ENCODE measurements around the gene JHY.

The JHY gene

GRCh38 chr11:122938557-122938956 lies 56.0 kb downstream of the JHY start:
- no peak for DNase-seq (ENCODE audit: low read depth in 3 of 3)

DNA sequence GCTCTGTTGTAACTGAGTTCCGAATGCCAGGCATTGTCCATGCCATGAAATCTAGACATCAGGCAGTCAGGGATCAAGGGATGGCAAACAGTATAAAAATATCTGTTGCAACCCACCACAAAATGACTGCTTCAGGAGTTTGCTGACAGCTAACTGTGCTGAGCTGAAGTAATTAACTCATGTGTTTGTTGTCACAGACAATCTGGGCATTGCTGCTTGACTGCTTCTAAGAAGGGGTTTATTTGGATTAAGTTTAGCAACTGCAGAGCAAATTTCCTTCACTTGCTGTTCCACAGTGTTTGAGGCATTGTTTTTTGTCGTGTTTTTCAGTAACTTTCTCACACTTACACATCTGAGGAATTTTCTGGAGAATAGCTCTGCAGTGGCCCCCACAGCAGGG lies 68.7 kb downstream of the JHY start:
- no peak for DNase-seq (ENCODE audit: low read depth in 3 of 3)

DNA sequence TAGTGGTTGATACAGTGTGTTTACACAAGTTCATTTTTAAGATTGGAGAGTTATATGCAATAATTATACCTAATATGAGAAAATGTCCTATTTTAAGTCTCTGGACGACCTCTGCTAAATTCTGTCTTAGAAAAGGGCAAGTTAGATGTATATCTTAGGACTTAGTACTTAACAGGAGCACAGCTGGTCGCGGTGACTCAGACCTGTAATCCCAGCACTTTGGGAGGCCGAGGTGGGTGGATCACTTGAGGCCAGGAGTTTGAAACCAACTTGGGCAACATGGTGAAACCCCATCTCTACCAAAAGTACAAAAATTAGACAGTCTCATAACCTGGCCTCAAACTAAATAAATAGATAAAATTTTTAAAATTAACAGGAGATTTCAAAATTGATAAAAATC lies 71.9 kb downstream of the JHY start:
- no peak for DNase-seq (ENCODE audit: low read depth in 3 of 3)

DNA sequence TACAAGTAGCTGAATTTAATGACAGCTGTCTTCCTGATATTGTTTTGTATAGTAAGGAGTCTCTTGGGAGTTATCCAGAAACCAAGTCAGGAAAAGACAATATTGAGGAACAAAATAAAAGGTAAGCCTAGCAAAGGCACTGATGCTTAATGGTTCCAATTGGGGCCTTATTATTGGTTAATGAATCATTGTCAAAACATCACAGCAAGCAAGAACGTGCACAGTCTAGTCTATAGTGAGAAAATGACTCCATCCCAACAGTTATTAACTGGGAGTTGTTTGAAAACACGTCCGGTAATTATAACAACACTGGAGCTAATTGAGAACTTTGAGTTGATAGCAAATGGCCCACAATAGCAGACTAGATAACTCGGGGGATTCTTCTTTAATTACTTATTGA lies 81.4 kb downstream of the JHY start:
- DNase-seq (ENCODE audit: low read depth in 3 of 3) = no peak

DNA sequence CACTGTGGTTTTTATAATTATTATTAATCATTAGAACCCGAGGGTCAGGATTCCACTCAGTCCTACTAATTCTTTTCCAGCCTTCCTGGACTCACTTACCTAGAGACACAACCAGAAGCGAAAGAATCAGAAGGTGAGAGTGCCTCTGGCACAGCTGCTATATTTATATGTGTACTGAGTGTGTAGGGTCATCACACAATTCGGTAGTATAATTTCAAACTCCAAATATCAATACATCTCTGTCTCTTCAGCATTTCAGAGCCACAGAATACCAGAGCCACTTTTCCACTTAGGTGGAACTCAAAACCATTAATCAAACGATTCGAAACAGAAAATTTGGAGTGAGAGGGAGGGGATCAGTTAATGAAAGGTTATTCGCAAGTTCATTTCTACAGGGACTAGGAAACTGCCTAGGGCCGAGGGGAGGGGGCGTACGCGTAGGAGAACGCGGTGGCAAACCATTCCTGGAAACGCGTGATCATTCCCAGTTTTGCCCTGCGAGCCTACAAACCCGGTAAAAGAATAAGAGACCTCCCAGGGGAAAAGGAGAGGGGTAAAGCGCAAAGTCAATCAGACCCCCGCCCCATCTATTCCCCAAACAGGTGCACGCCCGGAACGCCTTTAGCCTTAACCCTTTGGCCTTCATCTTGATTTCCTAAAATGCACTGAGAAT lies 93.6 kb downstream of the JHY start:
- DNase-seq (ENCODE audit: low read depth in 3 of 3) = no peak

DNA sequence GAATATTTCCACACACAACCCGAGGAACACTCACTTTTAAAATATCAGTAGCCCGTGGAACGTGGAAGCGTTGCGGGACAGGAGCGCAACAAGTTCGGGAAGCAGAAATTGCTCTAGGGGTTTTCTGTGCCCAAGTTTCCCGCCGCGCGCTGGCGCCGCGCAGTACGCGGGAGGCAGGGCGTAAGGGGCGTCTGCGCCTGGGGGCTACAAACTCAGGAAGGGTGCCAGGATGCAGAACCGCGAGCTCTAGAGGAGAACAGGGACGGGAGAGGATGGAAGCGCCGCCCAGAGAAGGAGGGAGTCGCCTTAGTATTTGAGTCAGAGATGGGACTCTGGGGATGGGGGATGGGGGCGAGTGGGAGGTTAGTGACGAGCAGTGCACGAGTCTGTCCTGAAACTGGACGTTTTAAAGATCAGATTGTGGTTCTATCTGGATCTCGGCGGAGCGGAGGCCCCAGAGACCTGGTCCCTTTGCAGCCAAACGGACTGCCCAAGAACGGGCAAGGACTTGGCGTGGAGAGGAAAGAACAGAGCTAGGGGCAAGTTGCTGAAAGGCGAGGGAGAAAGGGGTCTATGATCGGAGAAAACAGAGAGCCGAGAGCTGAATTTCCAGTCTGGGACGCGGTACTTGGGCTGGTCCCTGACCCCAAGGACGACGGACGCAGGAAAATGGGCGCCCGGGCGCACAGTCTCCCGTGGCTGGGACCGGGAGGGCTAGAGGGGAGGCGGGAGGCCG lies 94.3 kb downstream of the JHY start:
- no peak for DNase-seq (ENCODE audit: low read depth in 3 of 3)

DNA sequence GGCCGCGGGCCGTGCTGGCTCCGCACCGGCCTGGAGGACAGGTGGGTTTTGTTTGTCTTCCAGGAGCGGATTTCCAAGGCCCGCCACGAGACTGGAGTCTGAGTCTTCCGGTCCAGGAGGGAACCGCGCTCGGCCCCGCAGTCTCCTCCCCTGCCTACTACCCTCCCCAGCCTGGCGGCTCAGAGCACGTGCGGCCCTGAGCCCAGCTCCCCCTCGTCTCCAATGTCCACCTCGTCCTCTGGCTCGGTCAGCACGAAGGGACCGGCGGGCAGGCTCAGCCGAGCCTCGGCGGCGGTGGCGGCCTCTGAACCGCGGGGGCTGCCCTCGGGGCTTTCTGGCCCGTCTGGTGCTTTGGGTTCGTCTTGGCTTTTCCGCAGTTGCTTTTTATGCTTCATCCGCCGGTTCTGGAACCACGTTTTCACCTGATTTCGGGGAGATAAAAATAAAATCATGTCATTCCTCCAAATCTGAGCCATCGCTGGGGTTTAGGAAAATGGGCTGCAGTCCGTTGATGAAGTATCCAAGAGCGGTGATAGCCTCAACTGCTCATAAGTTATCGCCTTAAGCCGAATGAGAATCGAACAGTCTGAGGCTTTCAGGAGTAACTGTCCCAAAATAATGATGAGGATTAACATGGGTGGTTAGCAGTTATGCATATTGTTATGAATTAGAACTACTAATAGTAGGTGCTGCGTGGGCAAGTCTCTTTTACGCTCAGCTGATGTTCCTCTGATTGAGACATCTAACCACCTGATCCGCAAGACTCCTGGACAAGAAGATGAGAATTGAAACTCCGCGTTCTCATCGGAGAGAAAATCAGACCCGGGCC lies 95.1 kb downstream of the JHY start:
- DNase-seq (ENCODE audit: low read depth in 3 of 3) = no peak

DNA sequence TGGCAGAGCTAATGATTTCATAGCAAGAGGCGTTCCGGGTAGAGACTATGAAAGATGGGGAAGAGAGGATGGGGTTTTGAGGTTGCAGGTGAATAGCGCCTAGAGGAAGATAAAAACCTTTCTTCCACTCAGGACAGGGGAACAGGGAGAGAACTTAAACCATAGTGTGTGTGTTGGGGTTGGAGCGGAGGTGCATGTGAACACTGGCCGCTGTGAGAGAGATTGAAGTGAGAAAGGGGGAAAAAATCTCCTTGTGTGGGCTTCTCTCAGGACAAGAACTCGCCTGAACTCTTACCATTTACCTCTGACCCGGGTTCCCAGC lies 95.7 kb downstream of the JHY start:
- no peak for DNase-seq (ENCODE audit: low read depth in 3 of 3)

DNA sequence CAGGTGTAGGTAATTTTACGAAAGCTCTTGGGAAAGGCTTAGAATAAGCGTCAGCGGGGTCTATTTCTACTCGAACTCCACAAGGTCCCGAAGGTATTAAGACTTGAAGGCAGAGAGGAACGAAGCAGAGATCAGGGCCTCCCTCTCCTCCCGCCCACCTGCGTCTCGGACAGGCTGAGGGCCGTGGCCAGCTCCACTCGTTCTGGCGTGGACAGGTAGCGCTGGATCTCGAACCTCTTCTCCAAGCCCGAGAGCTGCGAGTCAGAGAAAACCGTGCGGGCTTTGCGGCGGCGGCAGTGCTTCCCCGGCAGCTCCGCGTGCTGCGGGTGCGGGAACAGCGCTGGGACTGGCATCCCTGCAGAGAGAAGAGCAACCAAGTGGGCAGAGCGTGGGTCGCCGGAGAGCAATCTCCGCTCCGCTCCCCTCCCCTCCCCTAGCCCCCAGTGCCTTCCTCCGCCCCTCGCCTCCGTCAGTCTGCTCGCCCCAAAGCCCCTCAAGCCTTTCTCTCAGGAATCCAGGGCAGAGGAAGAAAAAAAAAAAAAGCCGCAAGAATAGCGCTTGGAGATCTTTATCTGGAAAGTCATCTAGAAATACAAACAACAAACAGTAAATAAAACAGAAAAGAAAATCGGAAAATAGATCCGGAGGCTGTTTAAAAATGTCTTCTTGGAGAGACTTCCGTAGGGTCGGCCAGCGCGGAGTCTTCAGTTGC lies 96.7 kb downstream of the JHY start:
- no peak for DNase-seq (ENCODE audit: low read depth in 3 of 3)

DNA sequence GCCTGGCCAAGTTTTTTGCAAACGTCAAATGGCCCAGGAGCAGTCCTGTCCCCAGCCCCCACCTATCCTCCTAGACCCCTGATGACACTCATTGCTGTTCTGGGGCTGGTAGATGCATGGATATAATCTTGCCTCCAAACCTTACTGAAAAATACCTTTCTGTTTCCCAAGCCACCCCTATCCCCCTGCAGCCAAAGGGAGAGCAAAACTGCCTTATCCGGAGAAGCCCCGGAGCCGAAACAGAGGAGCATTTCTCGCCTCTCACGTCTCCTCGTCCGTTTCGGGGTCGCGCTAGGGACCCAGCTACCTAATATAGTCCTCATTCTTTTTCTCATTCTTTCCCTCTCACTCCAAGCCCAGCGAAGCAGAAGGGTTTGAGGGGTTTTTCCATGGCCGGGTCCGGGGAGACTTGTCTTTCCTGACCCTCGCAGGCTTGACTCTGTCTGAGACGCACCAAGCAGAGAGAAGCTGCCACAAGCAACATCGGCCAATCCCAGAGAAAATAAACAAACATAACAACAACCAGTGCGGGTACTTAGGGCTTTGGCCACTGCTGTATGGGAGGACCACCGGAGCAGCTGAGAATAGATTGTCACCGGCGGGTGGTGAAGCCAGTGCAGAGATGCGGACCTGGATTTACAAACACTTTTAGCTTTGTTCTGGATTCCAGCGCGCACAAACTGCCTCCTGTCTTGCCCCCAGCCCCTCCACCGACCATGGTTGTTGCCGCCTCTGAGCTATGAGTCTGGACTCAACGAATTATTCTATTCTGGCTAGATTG lies 97.4 kb downstream of the JHY start:
- no peak for DNase-seq (ENCODE audit: low read depth in 3 of 3)

DNA sequence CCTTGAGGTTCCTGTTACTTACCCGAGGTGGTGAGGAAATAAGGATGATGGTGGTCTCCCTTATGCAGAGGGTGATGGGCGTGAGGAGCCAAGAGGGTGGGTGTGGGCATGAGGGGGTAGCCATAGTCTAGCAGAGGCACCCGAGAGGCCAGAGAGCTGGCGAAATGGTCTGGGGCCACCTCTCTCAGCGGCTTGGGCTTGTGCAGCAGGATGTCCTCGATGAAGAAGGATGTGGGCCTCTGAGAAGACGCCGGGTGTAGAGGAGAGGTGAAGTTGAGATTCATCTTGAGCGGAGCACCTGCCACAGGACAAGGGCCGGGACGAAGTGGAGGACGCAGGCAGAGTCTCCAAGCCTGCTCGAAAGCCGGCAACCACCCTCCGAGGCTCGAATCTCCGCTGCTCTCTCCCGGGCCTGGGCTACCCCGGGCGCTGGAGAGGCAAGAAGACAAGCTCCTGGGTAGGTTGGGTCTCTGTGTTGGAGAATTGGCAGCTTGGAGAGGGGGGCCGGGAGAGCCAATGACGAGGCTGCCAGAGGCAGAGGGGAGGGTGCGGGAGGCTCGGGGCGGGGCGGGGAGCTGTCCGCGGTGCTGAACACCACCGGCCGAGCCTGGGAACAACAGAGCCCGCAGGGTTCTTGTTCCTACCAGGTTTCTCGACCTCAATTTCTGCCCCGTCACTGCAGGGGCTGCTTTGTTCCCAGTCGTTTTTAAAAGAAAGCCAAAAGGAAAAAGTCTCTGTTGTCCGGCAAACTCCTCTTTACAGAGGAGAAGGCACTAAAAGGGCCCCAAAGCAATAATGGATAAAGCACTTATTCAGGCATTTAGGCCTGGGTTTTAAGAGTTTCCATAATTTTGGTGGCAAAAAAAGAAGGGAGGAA lies 99.1 kb downstream of the JHY start, which contains the start of gene BSX:
Gene BSX (minus strand): TSS at position 447 of the 877 bp plus-strand sequence. CDS start 163 bp downstream, at position 284.
- peak in 2 of 3 experiments; percentile 16 to 43 for DNase-seq (ENCODE audit: low read depth in 3 of 3)

DNA sequence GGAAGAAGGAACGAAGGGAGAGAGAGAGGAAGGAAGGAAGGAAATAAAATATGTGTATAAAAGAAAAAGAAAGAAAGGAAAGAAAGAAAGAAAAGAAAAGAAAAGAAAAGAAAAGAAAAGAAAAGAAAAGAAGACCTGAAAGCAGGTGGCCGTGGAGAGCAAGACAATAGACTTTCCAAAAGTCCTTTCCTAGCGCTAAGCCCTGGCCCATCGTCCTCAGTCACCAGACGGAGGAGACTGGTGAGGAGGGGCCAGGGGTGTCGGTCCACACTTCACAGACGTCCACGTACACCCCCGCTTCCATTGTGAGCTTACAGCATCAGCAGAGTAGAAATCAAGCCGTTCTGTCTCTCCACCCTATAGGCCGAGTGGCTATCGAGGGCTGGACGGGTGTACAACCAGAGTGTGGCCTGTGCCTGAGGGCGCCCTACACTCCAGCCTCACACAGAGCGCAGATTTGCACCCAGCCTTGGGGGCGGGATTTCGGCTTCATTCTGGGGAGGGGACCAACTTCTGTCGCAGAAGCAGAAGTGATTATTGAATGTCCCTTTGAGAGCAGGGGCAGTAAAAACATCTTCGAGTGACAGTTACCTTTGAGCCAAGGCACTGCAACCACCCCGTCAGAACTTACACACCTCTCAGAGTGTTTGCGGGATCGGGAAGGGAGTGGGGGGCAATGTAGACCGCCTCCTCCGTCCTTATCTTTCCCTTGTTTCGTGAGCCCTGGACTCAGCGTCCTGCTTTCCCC lies 101.1 kb downstream of the JHY start:
- no peak for DNase-seq (ENCODE audit: low read depth in 3 of 3)

DNA sequence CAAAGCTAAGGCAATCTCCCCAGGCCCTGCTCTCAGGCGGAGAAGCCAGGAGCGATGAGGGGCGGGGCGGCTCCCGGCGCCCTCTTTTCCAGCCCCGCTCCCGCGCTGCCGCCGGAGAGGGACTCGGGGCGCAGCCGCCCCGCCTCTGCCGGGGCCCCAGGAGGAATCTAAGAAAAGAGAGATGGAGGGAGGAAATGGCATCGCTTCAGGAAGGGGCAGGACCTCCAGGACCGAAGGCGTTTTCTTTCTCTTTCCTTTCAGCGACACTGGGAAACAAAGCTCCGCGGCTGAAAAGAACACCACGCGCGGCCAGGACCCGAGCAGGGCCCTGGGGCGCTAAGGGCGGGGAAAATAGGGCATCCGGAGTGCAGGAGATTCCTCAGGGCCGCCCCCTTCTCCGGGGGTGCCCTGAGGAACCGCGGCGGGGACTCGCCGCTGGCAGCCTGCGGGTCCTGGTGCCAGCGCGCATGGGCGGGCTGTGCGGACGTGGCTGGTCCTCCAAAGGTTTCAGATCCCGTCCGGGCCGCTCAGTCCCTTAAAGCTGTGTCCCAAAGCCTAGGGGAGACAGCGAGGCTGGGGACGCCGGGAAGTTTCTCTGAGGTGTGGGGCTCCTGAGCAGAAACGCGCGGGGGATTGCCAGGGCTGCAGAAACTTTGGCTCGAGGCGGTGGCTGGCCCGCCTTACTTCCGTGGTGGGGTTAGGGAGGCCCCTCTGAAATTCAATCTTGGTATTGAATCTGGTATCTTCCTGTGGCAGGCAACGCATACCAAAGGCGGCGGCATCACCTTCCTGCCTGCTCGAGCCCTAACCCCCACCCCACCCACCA lies 101.8 kb downstream of the JHY start:
- no peak for DNase-seq (ENCODE audit: low read depth in 3 of 3)

DNA sequence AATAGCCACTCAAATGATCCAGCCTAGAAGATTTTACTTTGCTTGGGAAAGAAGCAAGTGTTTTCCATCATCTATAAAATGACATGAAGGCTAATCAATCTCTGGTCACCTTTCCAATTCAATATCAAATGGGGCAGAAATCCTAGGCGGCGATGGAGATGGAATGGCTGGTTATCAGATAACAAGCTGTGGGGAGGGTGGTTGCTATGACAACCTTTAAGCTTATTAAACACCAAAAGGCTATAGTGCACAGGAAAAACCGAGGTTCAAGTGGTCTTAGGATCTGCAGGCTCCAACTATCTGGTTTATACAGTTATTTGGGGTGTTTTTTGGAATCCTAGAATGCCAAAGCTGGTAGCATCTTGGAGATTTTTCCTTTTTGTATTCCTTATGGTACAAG lies 113.0 kb downstream of the JHY start:
- no peak for DNase-seq (ENCODE audit: low read depth in 3 of 3)

- no peak for DNase-seq (ENCODE audit: low read depth in 3 of 3)
Measured at GRCh38 chr11:122998727-122999366, 116.3 kb downstream of the JHY start.

DNA sequence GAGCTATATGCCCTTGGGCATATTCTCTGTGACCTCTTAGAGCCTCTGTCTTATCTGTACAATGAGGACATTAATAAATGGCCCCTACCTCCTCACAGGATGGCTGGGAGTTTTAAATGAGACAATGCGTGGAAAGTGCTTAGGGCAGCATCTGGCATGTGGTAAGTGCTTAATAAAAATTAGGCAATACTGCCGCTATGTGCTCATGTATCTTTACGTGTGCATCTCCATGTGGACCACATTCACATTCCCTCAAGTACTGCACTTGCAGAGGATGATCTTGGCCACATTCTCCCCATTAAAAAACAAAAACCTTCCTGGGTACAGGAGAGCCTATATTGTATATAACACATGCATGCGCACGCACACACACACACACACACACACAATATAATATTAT lies 118.2 kb downstream of the JHY start:
- no peak for DNase-seq (ENCODE audit: low read depth in 3 of 3)

DNA sequence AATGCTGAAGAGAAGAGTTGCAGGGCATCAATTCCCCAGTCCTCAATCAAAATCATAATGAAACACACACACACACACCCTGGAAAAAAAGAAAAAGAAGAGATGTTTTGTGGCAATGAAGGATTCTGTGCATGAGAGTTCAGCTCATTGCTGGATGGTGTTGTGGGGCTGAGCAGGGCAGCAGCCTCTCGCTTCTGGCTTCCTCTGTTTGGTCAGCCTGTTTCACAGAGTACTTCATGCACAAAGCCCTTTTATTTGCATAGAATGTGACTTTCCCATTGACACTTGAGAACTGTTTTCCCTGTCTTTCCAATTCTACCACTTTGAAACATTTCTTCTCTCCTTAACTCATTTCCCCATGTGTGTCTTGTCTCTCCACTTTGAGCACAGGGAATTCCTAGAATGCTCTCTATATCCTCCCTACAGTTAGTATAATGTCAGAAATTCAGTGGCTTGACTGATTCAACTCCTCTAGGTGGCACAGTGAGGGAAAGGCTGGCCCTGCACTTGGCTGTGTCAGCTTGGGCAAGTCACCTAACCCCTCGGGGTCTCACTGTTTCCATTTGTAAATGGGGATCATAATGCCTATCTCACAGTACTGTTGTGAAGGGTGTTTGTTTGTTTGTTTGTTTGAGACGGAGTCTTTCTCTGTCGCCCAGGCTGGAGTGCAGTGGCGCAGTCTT lies 124.4 kb downstream of the JHY start:
- DNase-seq (ENCODE audit: low read depth in 3 of 3) = no peak

Measured in stimulated activated CD4-positive, alpha-beta T cell treated with anti-CD3 and anti-CD28 coated beads, TNF-alpha, amount 100 ng/mL, for 4 hours (primary cell).